SK-N-DZ (cell line): ENCODE measurements around the gene KRTAP12-4. TPM values are rescaled to one million over a fixed set of nuclear protein-coding genes. Genes with fewer than 3 reads are reported as not detected.
"Not testable (repeated sequence)": the region's sequence is repeated elsewhere in the genome, so short reads cannot be mapped to it uniquely, and the experiment has no call there.

Source experiments
- DNase-seq: peaks from one replicate; pipeline ENCODE4 v3.0.0-alpha.2; 2015; ENCODE audit warnings: low spot score
- polyA plus RNA-seq, 2 experiments: library from polyadenylated mRNA; depleted of rRNA; stranded (reverse); fragments of >200 nt; gene quantifications; 2 replicates each; pipeline ENCODE4 v1.2.3, GENCODE V29; 2014

Gene KRTAP12-4, protein sequence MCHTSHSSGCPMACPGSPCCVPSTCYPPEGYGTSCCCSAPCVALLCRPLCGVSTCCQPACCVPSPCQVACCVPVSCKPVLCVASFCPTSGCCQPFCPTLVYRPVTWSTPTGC
- polyA plus RNA-seq (2014; cell fraction: cytosol; rRNA removed), result not detected in 2 replicates
- polyA plus RNA-seq (2014; cell fraction: nucleus; rRNA removed), result not detected in 2 replicates

DNA sequence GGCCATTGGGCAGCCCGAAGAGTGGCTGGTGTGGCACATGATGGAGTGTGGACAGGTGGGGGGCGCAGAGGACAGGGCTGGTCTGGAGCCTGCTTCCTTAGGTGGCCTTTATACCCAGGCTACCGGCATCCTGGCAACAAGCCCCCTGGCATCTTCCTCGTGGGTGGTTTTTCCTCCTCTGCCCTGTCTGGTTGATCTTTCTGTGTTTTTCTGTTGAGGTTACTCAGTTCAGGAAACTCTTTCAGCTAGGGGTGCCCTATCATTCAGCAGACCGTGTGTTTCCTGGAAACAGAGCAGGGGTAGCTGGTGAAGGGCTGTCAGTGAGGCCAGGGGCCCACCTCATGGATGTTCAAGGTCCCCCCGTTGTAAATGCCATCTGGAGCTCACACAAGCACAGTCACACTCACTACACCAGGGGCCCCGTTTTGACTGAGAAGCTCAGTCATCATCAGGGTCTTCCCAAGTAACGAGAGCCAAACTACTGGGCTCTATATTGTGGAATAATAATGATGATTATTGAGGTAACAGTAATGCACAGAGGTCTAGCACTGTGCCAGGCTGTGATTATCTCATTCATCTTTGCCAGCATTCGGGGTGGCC lies at the start of gene KRTAP12-4:
TSS of gene KRTAP12-4 (minus strand) at position 84 of the 600 bp plus-strand sequence. CDS start at position 39, 45 bp downstream.
- DNase-seq, result no peak

DNA sequence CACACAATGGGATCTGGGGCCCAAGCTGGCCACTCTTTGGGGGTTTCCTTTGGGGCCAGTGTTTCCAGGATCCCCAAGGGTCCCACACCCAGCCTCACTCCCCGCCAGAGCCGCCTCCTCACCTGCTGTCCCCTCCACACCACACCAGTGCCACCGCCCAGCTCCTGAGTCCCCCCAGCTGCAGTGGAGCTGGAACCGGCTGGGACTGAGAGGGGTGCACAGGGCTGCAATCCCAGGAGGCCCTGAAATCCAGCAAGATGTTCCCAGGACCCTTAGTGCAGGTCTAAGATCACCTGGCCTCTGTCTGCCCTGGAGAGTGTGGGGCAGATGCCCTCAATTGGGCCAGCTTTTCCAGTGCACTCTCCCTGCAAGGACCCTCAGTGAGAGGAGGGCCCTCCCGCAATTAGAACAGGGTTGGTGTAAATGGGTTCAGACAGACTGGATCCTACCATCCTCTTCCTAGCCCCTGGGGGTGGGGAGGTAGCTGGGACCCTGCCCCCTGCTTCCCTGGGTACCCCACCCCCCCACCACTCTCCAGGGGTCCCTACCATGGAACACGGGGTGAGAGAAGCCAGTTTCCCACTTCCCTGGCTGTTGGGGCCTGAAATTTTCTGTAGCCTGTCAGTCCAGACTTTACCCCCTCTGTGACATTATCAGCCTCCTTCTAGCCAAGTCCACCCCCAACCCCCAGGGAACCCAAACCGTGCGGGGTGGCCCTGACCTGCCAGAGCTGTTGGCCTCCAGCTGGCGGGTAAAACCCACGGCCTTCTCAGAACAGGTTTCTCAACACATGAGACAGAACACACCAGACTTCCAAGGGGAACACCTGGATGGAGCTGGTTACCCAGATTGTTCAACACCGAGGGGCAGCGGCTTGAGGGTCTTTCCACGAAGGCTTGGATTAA lies 49.5 kb upstream of the KRTAP12-4 start:
- DNase-seq, result no peak

DNA sequence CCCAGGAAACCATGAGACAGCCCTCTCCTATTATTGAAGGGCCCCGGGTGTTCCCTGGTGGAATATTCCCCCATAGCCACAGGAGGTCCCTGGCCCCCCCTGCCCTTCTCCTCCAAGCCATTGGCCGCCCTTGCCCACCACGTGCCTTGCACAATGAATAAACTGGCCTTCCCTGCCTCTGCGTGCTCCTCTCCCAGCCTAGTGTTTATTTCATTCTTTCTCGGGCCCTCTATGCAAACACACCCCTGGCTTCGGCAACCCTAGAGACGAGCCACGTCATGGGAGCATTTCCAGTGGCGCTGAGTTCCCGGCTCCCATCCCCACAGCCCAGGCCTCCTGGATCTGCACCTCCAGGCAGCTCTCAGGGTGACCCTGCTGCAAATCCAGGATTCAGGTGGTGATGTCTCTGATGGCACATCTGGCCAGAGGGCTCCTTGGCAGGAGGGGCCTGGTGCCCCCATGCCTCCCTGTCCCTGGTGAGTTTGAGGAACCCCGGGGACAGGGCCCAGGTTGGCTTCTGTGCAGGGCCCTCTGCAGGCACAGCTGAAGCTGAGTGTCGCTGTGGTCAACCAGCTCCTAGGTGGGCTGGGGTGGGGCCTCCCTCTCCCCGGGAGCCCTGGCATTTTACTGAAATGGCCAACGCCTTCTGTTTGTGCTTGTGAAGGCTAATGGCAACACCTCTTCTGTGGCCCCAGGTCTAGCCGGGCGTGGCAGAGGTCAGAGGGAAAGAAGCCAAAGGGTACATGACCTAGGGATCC lies 48.7 kb upstream of the KRTAP12-4 start:
- no peak for DNase-seq

DNA sequence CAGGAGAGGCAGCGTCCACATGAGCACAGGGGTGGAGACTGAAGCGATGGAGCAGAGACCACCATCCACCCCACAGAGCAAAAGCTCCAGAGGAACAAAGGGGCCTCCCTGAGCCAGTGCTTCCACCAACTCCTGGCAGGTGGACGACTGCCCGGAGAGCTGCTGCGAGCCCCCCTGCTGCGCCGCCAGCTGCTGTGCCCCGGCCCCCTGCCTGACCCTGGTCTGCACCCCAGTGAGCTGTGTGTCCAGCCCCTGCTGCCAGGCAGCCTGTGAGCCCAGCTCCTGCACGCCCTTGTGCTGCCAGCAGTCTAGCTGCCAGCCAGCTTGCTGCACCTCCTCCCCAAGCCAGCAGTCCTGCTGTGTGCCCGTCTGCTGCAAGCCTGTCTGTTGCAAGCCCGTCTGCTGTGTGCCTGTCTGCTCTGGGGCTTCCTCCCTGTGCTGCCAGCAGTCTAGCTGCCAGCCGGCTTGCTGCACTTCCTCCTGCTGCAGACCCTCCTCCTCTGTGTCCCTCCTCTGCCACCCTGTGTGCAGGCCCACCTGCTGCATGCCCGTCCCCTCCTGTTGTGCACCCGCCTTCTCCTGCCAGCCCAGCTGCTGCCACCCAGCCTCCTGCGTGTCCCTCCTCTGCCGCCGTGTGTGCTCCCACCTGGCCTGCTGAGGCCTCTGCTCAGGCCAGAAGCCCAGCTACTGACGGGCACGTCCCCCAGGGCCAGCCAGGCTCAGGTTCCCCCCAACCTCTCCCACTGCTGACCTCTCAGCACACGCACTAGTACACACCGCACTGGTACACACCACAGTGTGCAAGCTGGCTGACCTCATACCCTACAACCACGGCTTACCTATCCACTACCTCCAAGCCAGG lies 47.9 kb upstream of the KRTAP12-4 start:
- DNase-seq, result no peak

DNA sequence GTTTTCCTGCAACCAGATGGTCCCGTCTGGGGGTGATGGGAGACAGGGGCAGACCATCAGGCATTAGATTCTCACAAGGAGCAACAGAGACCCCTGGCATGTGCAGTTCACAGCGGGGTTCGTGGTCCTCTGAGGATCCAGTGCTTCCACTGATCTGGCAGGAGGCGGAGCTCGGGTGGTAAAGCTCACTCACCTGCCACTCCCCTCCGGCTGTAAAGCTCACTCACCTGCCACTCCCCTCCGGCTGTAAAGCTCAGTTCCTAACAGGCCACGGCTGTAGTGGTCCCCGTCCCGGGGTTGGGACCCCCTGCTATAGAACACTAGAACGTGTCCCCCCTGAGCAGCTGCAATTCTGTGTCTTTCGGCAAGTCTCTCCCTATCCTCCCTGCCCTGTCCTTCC lies 47.1 kb upstream of the KRTAP12-4 start:
- DNase-seq, result no peak

DNA sequence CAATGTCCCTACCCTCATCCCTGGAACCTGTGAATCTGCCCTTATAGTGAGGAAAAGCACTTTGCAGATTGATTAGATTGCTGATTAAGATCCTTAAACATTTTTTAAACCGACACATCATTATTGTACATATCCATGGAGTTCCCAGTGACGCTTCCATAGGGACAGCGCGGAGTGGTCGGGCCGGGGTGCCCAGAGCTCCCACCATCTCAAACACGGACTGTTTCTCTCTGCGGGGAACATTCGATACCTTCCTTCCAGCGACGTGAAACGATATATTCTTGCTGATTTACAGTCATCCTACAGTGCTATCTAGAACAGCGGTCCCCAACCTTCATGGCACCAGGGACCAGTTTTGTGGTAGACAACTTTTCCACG lies 46.6 kb upstream of the KRTAP12-4 start:
- DNase-seq, result no peak

DNA sequence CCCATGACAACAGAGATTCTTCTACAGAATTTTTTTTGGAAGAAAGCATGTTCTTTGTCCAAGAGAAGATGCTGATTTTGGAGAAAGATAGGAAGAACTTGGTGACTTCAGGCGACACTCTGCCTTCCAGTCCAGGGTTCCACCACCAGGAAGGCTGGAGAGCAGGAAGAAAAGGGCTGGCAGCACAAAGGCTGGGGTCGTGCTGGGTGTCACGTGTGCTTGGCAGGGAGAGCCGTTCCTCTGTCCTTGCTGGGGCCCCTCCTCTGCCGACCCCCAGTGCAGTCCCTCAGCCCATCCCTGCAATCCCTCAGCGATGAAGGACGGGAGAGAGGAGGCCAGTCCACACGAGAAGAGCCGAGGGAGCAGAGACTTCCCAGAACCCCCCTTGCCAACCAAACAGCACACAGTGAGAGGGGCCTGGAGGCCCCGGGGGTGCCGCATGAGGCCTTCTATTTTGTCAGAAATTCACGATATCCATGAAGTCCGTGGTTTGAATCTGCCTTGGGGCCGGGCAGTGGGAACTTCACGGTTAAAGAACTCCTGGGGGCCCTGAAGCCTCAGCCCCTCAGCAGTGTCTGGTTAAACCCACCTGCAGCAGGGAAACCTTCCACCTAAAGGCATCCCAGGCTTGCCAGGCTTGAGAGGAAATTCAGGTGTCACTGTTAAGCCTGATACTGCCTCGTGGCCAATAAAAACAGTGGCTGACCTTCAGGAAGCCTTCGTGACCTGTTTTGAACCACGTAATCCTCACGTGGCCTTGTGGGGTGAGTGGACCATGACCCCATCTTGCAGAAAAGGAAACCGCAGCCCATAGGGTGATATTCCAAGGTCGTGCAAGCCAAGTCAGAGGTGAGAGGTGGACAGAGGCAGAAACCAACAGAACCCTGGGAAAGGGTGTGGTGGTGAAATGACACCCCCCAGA lies 45.9 kb upstream of the KRTAP12-4 start:
- DNase-seq, result no peak

DNA sequence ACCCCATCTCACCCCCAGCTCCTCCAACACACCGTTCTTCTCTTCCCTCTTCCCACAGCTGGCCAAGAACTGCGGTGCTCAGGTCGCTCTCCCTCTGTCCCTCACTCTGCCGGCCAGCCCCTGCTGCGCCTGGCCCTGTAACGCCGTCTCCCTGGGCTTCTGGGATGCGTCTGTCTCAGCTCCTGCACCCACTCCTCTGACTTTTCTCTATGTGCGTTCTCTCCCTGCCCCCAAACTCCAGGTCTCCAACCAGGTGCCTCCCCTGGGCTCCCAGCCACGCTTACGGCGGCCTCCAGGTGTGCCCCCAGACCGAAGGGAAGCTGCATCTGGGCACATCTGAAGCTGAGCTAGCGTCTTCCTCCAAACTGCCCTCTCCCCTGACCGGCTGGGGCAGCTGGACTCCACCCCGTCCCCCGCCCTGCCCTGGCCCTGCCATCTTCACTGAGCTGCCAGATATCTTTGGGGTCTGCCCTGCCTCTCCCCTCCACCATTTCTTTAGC lies 45.1 kb upstream of the KRTAP12-4 start:
- no peak for DNase-seq

DNA sequence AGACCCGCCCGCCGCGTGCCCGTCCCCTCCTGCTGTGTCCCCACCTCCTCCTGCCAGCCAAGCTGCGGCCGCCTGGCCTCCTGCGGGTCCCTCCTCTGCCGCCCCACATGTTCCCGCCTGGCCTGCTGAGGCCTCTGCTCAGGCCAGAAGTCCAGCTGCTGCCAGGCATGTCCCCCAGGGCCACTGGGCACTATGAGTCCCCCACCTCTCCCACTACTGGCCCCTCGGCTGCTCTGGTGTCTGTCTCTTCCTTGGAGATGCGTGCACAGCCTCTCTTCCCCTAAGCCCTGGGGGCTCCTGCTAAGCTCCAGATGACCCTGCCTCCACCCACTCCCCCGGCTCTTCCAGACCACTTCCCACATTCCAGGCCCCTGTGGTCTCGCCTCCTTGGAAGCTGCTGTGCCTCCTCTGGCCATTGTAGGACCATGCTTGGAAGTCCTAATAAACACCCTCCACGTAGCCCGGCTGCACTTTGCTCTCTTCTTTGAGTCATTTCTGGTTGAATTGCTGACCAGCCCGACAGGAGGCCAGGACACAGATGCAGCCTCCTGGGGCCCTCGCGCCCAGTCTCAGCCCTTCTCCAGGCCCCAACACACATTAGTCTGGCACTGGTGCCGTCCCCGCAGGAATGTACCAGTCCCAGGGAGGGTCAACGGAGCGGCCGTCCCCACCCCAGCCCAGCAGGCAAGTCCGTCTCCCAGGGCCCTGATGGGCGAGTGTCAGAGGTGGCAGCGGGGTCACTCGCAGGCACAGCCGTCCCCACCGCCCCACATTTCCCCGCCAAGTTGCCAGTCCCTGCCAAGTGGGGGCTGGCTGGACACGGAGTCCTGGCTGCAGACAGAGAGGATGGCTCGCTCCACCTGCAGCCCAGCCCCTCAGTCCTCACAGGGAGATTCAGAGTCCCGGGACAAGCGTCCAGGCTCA lies 43.6 kb upstream of the KRTAP12-4 start:
- DNase-seq, result no peak

DNA sequence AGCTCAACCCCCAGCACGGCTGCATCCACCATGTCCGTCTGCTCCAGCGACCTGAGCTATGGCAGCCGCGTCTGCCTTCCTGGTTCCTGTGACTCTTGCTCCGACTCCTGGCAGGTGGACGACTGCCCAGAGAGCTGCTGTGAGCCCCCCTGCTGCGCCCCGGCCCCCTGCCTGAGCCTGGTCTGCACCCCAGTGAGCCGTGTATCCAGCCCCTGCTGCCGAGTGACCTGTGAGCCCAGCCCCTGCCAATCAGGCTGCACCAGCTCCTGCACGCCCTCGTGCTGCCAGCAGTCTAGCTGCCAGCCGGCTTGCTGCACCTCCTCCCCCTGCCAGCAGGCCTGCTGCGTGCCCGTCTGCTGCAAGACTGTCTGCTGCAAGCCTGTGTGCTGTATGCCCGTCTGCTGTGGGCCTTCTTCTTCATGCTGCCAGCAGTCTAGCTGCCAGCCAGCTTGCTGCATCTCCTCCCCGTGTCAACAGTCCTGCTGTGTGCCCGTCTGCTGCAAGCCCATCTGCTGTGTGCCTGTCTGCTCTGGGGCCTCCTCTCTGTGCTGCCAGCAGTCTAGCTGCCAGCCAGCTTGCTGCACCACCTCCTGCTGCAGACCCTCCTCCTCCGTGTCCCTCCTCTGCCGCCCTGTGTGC lies 42.8 kb upstream of the KRTAP12-4 start, which contains the start of gene KRTAP10-12:
TSS of gene KRTAP10-12 (plus strand) at position 1 of the 639 bp plus-strand sequence. CDS start at position 31, 30 bp downstream.
- DNase-seq, result not testable (repeated sequence)

DNA sequence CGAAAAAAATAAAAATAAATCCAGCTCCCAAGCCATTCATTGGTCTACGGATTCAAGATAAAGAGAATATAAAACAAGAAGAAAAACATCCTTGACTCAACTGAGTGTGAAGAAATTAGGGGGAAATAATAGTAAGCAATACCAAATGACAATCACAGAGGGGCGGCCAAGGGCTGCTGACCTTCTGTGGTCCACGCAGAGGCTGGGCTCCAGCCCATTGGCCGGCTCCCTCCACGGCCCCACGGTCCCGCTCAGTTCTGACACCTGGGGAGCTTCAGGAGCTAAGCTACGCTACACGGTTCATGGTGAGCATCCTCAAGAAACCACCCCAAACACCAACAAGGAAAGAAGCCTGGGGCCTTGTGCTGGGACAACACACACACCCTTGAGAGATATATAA lies 42.1 kb upstream of the KRTAP12-4 start:
- no peak for DNase-seq

DNA sequence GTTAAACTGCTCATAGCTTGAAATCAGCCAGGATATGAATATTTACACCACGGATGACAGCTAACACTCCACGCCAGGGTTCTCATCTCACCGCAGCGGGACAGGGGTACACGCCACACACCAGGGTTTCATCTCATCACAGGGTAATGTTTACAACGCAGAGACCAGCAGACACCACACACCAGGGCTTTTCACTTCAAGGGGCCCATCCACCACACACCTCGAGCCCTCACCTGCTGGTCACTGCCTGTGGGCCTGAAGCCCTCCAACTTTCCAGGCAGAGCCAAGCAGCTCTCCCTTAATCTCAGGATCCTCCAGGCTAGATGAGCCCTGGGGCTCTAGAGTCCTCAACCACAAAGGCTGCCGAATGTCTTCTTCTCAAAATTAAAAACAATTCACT lies 41.2 kb upstream of the KRTAP12-4 start:
- no peak for DNase-seq

DNA sequence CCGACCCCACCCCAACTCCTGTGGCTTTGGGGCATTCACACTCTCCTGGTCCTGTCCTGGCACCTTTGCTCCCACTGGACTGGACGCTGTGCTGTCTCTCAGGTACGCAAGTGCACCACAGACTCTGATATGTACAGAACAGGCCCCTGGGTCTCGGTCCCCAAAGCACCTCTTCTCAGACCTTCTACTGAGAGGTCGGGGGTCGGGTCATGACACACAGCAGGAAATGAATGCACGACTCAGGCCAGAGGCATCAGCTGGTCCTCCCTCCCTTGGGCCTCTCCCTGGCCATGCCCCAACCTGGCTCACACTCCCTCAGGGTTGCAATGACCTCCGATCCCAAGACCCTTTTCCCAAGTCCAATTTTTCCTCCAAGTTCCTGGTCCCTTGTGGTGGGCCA lies 40.7 kb upstream of the KRTAP12-4 start:
- DNase-seq, result no peak

DNA sequence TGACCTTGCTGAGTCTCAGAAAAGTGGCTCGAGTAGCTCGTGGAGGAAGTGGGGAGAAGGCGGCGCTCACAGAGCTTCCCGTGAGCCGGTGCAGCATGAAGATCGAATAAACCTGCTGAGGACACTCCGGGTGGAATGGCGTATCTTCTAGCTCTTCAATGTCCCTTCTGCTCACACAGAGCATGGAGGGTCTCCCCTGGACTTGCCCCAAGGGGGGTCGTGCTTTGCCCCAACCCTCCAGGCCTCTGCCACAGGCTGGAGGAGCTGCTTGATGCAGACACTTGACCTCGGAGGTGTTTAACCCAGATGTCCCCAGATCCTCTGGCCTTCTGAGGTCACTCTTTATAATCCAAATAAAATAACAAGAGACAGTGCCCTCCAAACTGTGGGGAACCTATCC lies 40.3 kb upstream of the KRTAP12-4 start:
- DNase-seq, result no peak

DNA sequence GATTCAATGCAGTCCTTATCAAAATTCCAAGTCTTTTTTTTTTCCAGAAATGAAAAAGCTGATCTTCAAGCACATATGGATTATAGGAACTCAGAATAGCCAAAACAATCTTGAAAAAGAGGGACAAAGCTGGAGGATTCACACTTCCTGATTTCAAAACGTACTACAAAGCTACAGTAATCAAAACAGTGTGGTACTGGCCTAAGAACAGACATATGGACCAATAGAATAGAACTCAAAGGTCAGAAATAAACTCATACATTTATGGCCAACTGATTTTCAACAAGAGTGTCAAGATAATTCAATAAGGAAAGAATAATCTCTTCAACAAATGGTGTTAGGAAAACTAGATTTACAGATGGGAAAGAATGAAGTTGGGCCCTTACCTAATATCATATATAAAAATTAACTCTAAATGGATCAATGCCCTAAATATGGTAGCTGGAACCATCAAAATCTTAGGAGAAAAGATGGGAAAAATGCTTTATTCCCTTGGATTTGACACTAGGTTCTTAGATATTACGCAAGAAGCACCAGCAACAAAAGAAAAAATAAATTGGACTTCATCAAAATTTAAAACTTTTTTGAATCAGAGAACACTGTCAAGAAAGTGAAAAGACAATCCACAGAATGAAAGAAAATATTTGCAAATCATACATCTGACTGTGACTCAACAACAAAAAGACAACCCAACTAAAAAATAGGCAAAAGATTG lies 38.5 kb upstream of the KRTAP12-4 start:
- DNase-seq, result no peak

DNA sequence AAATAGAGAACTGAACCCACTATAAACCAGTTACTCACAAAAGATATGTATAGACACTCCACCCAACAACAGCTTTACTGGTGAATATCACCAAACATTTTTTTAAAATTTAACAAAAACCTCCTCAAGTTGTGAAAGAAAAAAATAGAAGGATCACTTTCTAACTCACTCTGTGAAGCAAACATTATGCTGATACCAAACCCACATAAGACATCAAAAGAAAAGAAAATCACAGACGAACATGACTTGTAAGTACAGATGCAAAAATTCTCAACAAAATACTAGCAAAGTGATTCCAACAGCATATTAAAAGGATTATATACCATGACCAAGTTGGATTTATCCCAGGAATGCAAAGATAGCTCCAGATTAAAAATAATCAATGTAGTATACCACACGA lies 37.2 kb upstream of the KRTAP12-4 start:
- DNase-seq, result no peak

DNA sequence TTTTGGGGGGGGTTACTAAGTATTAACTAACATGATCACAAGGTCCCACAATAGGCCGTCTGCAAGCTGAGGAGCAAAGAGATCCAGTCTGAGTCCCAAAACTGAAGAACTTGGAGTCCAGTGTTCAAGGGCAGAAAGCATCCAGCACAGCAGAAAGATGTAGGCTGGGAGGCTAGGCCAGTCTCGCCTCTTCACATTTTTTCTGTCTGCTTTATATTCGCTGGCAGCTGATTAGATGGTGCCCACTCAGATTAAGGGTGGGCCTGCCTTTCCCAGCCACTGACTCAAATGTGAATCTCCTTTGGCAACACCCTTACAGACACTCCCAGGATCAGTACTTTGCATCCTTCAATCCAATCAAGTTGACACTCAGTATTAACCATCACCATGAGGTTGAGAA lies 35.3 kb upstream of the KRTAP12-4 start:
- not testable (repeated sequence) for DNase-seq
